Measurements from ENCODE around the gene RPS15. TPM values are rescaled to one million over a fixed set of nuclear protein-coding genes. Genes with fewer than 3 reads are reported as not detected.

RPS15 gene
- total RNA-seq, 1 donor from 2014 or later, result 371 TPM

- no peak for DNase-seq (ENCODE audit: low read depth, low spot score)
Measured at GRCh38 chr19:1481893-1482360, 43.7 kb downstream of the RPS15 start.

- DNase-seq (ENCODE audit: low read depth, low spot score), result no peak
Measured at GRCh38 chr19:1482361-1483130, 44.4 kb downstream of the RPS15 start.

GRCh38 chr19:1483131-1483978 is 45.2 kb downstream of the RPS15 start:
- no peak for DNase-seq (ENCODE audit: low read depth, low spot score)

GRCh38 chr19:1483979-1484428 is 45.8 kb downstream of the RPS15 start:
- no peak for DNase-seq (ENCODE audit: low read depth, low spot score)

- no peak for DNase-seq (ENCODE audit: low read depth, low spot score)
Measured at GRCh38 chr19:1486720-1487575, 48.8 kb downstream of the RPS15 start.

GRCh38 chr19:1487576-1488281 is 49.5 kb downstream of the RPS15 start:
- no peak for DNase-seq (ENCODE audit: low read depth, low spot score)

- no peak for DNase-seq (ENCODE audit: low read depth, low spot score)
Measured at GRCh38 chr19:1488282-1488601, 50.0 kb downstream of the RPS15 start.

- no peak for DNase-seq (ENCODE audit: low read depth, low spot score)
Measured at GRCh38 chr19:1489463-1490310, 51.5 kb downstream of the RPS15 start.

Other genes with a start within 250 kb of the RPS15 start
- 100 and 131 TPM in 2 replicates for gene STK11, start 232.6 kb upstream of the RPS15 start, total RNA-seq
- 2.1 and 2.2 TPM in 2 replicates for gene CBARP, start 200.4 kb upstream of the RPS15 start, total RNA-seq
- gene ATP5F1D, start 196.6 kb upstream of the RPS15 start, total RNA-seq, result 21.4 and 28.9 TPM in 2 replicates
- gene MIDN, start 189.8 kb upstream of the RPS15 start, total RNA-seq, result 11.4 and 13.4 TPM in 2 replicates
- gene CIRBP, start 169.1 kb upstream of the RPS15 start, total RNA-seq, result 99.5 and 247 TPM in 2 replicates
- gene FAM174C, start 162.9 kb upstream of the RPS15 start, total RNA-seq, result 19.1 and 26.0 TPM in 2 replicates
- gene EFNA2, start 152.5 kb upstream of the RPS15 start, total RNA-seq, result 0.07 TPM in 1 of 2 replicates, not detected in the other
- gene NDUFS7, start 54.5 kb upstream of the RPS15 start, total RNA-seq, result 51.7 and 68.7 TPM in 2 replicates
- 12.3 and 25.5 TPM in 2 replicates for gene GAMT, start 36.9 kb upstream of the RPS15 start, total RNA-seq
- 94.8 and 106 TPM in 2 replicates for gene DAZAP1, start 30.8 kb upstream of the RPS15 start, total RNA-seq
- 0.04 and 0.26 TPM in 2 replicates for gene APC2, start 11.7 kb downstream of the RPS15 start, total RNA-seq
- gene C19orf25, start 40.8 kb downstream of the RPS15 start, total RNA-seq, result 17.5 and 18.5 TPM in 2 replicates
- 0.59 and 0.92 TPM in 2 replicates for gene PCSK4, start 52.0 kb downstream of the RPS15 start, total RNA-seq
- gene REEP6, start 52.8 kb downstream of the RPS15 start, total RNA-seq, result 0.53 and 0.60 TPM in 2 replicates
- 0.04 and 0.07 TPM in 2 replicates for gene ADAMTSL5, start 74.6 kb downstream of the RPS15 start, total RNA-seq
- not detected in 2 replicates for gene PLK5, start 85.7 kb downstream of the RPS15 start, total RNA-seq
- 90.1 and 97.9 TPM in 2 replicates for gene MEX3D, start 129.9 kb downstream of the RPS15 start, total RNA-seq
- gene MBD3, start 154.5 kb downstream of the RPS15 start, total RNA-seq, result 124 and 158 TPM in 2 replicates
- 81.8 and 81.9 TPM in 2 replicates for gene UQCR11, start 167.1 kb downstream of the RPS15 start, total RNA-seq
- 147 and 150 TPM in 2 replicates for gene TCF3, start 214.2 kb downstream of the RPS15 start, total RNA-seq

Data from pulmonary artery endothelial cell (primary cell).